Tibial nerve (tissue), 3 donors: ENCODE results near the gene PCOLCE2.

Experiments used
- CTCF ChIP-seq, 5 experiments: fragments of 200-600 bp in 3 of 5; fragments of 450-650 bp in 2 of 5; sonication (generic) in 3 of 5; IDR thresholded peaks; one replicate each; pipeline ENCODE4 v1.5.1; 2016 to 2019; ENCODE audit warnings: antibody characterized with exemption in 5 of 5, mild to moderate bottlenecking in 3 of 5, moderate library complexity in 2 of 5
- POLR2A ChIP-seq, 2 donors: fragments of 450-650 bp; IDR thresholded peaks; one replicate each; pipeline ENCODE4 v1.6.1; 2017; ENCODE audit warnings: antibody characterized with exemption in 2 of 2, mild to moderate bottlenecking in 2 of 2, moderate library complexity in 2 of 2

GRCh38 chr3:142925140-142925539, 36.3 kb upstream of the PCOLCE2 start:
- TF ChIP-seq CTCF (IDR thresholded peaks at IDR 0.05) (no peak), POLR2A (IDR thresholded peaks at IDR 0.05) (no peak)
